Right ventricle myocardium inferior (tissue), 1 donor: ENCODE measurements around the gene RIPK4. TPM values are rescaled to one million over a fixed set of nuclear protein-coding genes. Genes with fewer than 3 reads are reported as not detected.
"Not testable (repeated sequence)": the region's sequence is repeated elsewhere in the genome, so short reads cannot be mapped to it uniquely, and the experiment has no call there.

Experiments
- ATAC-seq: fragments of 200-7000 bp; cut with Tn5 transposase; one replicate; pipeline ENCODE4 v1.9.1; 2020; ENCODE audit warnings: mild to moderate bottlenecking, moderate library complexity
- DNase-seq: peaks from one replicate; pipeline ENCODE4 v3.0.0; 2021; ENCODE audit errors: missing footprints
- intact Hi-C: fragments of 100-400 bp; cut with DNase I; formaldehyde crosslinking; loops from one replicate; pipeline ENCODE4 v1.11.0; 2022
- total RNA-seq: library from RNA; stranded (reverse); fragmentation: NEBNext Ultra II Directional; extraction: Animal tissue kit (Norgen Biotek cat#: 25700); gene quantifications from one replicate; pipeline ENCODE4 v1.2.1, GENCODE V29; 2021
- donor health status: DM: no; HTN: yes; CAD: no; lungs with severe emphysema.

The RIPK4 gene
- total RNA-seq, 1 donor from 2014 or later = 0.08 TPM

DNA sequence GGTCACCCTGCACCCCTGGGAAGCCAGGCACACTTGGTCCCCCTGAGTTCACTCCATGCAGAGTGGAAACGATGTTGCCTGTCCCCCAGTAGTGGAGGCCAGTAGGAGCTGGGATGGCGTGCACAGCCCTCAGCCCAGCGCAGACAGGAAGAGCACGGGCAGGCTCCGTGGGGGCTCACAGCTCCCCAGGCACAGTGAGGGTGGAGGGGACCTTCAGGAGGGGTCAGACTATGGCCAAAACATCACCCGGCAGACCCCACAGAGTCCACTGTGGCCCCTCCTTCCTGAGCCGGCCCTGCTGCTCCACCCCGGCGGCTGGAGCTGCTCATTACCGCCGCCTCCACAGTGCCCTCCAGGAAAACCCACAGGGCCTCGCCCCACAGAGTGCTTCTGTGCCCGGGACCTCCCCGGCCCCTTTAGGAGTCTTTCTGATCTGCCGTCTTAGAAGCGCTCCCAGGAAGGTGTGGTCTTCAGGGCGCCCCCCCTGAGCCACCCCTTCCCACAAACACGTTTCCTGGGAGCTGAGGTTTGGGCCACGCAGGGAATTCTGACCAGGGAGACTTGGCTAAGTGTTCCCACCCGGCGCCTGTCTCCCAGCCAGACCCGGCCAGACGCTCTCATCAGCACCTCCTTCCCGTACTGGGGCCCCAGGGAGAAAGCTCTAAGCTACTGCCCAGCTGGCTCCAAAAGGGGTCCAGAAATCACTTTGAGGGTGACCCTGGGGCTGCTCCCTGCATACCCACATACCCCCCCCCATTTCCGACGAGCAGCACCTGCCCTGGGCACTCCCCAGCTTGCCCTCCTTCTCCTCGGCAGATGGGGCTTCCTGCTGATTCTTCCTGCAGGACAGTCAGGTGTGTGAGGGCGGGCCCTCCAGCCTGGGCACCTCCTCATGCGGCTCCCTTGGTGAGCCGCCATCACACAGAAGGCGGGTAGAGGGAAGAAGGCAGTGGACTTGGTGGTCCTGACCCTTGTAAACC lies 38.8 kb downstream of the RIPK4 start:
- DNase-seq = no peak
- intact Hi-C loops = no loop called here
- ATAC-seq = no peak

DNA sequence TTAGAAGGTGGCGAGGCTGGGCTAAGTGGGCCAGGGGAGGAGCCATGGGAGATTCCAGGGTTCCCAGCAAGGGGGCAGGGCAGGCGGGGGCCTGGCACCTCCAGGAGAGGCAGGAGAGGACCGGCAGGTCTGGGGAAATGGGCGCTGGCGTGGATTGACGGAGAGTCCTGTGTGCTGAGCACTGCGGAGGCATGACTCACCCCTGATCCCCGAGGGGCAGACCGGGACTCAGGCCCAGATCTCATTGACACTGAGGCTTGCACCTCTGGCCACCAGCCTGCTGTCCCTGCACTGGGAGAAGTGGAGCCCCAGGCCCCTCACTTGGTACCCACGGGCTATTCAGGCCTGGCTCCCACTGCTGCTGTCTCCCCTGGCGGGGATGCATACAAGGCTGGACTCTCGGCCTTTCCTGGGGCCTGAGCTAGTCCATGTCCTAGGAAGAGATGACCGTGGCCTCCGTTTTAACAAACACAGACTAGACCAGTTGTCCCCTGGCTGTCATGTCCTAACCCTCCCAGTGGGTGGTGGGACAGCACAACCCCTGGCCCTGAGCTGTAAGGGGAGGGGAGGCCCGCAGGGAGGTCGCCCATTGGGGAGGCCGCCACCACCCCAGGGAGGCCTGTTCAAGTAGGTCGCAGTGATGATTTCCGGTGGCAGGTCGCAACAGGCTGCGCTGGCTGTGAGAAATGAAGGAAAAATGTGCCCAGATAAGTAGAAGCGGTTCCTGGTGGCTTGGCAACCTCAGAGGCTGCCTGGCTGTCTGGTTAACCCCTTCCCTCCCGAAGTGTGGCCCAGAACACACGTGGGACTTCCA lies 39.7 kb downstream of the RIPK4 start:
- DNase-seq (peak; percentile 83), ATAC-seq (peak; percentile 90)
- intact Hi-C loops = no loop called here

DNA sequence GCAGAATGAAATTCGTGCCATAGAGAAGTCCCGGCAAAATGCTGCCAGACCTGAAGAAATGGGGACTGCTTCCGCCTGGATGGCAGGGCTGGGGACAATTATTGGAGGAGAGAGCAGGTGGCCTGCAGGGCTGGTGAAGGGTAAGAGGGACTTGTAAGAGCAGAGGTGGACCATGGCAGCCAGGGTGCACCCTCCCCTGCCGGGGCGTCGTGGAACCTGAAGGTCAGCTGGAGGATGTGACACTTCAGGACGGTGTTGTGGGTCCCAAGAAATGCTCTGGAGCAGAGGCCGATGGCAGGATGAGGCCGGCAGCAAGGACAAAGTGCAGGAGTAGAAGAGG lies 40.3 kb downstream of the RIPK4 start:
- ATAC-seq = no peak
- no peak for DNase-seq
- intact Hi-C loops = no loop called here

DNA sequence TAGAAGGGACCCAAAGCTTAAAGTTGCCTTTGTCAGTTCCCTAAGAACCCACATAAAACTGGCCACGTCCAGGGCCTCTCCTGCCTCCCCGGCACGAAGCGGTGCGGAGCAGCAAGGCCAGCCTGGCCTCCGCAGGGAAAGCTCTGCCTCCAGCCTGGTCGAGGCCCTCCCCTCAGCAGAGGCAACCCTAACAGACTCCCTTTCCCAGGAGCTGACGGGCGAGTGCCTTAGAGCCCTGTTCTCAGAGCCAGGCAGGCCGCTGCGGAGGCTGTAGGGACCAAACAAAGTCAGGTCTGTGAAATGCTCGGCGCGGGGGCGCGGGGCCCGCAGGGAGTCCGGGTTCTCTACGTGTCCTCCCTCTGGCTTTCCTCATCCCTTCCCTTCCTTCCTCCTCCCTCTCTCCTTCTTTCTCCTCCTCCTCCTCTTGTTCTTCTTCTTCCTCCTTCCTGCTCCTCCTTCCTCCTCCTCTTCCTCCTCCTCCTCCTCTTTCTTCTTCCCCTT lies 40.7 kb downstream of the RIPK4 start:
- no peak for ATAC-seq

DNA sequence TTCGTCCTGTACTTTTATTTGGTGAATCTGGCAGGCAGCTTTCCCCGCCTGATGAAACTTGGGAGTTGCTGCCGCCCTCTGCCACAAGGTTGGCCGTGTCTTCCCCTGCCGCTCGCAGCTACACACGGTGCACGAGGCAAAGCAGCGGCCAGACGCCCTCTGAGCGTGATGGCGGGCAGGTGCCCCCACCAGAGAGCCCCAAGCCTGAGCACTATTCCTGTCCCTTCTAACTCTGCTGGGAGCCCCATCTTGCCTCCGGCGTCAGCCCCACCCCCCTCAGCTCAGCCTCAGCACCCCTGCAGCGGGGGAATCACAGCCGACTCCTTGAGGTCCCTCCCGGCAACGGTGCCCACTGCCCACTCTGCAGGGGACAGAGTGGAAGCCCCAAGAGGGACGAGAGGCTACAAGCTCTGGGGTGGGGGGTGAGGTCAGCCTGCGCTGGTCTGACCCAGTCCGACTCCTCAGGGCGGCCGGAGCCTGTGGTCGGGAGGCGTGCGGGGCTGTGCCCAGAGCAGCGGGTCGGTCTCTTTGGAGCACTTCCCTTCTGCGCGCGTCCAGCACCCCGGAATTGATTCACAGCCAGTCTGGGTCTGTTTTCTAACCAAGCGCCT lies 41.3 kb downstream of the RIPK4 start:
- DNase-seq = no peak
- intact Hi-C loops = no loop called here
- ATAC-seq = no peak

More for the DNA sequence above, 40.7 kb downstream of the RIPK4 start:
- DNase-seq = no peak
- intact Hi-C loops = no loop called here

DNA sequence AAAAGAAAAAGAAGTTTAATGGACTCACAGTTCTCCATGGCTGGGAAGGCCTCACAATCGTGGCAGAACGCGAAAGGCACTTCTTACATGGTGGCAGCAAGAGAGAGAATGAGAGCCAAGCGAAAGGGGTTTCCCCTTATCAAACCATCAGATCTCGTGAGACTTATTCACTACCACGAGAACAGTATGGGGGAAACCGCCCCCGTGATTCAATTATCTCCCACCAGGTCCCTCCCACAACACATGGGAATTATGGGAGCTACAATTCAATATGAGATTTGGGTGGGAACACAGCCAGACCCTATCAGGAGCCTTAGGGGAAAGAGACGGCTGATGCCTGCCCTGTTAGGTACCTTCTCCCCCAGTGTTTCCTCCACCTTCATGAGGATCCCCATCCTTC lies 43.0 kb downstream of the RIPK4 start:
- intact Hi-C loops = not testable (repeated sequence)

DNA sequence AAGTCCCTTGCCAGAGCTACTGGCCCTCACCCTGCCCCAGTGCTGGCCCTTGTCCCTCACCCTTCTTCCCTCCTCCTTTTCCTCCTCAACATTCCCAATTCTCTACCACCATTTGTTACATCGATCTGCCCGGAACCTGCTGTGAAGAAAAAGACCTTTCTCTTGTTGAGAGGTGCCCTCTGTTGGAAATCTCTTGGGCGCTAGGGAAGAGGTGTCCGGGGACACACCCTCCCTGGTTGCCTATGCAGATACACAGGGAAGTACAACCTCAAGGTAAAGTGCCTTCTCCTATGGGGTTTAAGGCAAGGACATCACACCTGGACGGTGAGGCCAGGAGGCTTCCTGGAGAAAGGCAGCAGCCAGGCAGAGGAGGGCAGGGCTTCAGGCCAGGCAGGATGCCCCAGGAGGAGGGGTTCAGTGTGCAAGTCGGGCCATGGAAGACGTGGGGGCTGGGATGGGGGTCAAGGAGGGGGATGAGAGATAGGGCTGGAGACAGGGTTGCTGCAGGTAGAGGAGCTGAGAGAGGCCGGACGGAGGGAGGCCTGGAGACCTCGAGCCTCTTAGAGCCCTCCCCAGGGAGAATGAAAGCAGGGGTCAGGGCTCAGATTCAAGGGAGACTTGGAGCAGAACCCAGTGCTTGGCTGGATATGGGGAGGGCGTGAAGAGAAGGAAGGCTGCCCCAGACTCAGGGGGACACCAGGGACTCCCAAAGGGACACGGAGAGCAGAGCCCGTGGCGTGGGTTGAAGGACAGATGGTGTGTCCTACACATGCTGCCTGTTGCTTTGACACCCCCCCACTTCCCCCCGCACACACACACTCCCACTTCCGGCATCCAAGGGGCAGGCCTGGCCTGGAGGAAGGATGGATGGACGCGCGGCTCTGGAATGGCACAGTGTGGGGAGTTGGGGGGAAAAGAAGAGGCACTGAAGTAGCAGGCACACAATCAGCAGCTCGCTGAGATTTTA lies 44.5 kb downstream of the RIPK4 start:
- intact Hi-C loops = no loop called here
- DNase-seq (no peak), ATAC-seq (no peak)

More for the DNA sequence above, 43.0 kb downstream of the RIPK4 start:
- not testable (repeated sequence) for ATAC-seq, DNase-seq

DNA sequence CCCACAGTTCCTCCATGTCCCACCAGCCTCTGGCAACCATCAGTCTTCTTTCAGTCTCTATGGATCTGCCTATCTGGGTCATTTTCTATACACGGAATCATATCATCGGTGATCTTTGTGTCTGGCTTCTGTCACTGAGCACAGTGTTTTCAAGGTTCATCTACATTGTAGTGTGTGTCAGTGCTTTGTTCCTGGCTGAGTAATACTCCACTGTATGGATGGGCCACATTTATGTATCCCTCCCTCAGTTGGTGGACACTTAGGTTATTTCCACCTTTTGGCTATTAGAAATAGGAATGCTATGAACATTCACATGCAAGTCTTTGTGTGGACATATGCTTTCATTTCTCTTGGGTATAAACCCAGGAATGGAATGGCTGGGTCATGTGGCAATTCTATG lies 46.6 kb downstream of the RIPK4 start:
- intact Hi-C loops = no loop called here
- DNase-seq (no peak), ATAC-seq (no peak)

DNA sequence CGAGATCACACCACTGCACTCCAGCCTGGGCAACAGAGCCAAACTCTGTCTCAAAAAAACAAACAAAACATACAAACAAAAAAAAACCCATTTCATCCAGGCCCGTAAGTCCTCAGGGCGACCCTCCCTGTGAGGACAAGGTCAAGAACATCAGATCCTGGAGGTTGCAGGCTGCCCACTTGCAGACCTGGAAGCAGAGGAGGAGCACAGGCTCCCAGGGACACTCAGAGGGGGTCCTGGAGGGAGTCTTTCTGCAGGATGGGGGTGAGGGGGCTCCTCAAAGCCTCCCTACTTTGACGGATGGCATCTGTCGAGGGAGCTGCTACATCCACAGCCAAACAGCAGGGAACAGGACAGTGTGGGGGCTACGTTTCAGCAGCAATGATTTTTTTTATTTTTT lies 47.2 kb downstream of the RIPK4 start:
- intact Hi-C loops = no loop called here
- no peak for ATAC-seq

DNA sequence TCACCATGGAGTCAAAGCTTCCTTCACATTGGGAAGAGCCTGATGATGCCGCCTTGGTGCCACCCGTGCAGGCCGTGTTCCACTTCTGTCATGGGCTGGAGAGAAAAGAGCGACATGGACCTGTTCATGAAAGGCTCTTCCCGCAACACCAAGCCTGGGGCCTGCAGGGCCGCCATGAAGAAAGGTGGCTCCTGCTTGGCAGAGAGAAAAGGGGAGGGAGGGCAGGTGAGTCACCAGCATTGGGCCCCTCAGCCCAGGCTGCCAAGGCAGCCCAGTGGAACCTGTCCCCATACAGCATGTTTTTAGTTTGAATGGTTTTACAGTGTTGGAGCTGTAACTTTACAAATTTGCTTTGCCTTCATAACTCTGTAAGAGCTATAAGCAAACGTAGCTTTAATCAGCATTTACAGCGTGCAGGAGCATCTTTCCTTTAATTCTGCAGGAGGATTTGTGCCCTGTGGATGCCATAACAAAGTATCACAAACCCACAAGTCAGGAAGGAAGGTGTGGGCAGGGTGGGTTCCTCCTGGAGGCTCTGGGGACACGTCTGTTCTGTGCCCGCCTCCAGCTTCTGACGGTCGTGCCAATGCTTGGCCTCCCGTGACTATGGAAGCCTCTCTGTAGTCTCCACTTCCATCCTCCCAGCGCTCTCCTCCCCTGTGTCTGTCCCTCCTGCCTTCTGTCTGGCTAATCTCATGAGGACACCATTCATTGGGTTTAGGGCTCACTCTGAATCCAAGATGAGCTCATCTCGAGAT lies 49.1 kb downstream of the RIPK4 start:
- intact Hi-C loops = no loop called here
- DNase-seq (no peak), ATAC-seq (no peak)

More for the DNA sequence above, 47.2 kb downstream of the RIPK4 start:
- no peak for DNase-seq

DNA sequence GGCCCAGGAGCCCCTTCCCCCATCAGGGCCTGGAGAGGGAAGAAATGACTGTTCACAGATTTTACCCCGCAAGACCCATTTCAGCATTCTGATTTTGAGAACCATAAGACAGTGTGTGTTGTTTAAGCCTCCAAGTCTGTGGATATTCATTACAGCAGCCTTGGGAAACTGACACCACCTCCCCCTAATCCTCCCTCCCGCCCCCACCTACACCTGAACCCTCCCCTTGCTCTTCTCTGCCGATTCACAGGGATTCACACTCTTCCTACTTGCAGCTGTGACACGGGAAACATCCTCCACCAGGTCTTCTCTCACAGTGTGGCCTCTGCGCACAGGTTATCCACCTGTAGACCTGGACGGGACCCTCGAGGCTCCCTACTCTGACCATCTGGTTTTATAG lies 50.1 kb downstream of the RIPK4 start:
- DNase-seq (no peak), ATAC-seq (no peak)
- intact Hi-C loops = no loop called here

DNA sequence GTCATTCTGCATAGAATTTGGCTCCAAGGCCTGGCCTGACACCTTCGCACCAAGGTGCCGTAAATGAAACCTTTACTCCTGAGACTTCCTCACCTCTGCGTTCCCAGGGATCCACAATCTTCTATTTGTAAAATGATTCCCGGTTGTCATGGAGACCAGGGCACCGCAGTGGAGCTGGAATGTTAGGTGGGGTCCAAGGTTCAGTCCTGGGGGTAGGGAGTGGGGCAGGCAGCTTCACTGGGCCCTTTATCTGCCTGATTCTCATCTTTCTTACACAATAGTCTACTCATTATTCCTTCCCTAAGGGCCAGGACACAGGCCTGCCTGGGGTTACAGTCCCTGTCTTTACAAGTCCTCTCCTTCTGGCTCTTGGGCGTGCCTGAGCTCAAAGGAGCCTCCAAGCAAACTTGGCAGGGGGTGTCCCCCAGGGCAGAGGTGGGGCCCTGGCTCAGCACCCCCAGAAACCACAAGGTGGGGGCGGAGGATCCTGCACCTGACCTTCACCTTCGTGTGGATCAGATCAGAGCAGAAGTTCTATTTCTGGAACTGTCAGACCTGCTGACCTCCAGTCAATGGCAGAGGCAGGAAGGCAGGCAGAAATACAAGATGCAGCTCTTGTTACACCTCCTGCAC lies 51.1 kb downstream of the RIPK4 start:
- DNase-seq (no peak), ATAC-seq (no peak)
- intact Hi-C loops = no loop called here

DNA sequence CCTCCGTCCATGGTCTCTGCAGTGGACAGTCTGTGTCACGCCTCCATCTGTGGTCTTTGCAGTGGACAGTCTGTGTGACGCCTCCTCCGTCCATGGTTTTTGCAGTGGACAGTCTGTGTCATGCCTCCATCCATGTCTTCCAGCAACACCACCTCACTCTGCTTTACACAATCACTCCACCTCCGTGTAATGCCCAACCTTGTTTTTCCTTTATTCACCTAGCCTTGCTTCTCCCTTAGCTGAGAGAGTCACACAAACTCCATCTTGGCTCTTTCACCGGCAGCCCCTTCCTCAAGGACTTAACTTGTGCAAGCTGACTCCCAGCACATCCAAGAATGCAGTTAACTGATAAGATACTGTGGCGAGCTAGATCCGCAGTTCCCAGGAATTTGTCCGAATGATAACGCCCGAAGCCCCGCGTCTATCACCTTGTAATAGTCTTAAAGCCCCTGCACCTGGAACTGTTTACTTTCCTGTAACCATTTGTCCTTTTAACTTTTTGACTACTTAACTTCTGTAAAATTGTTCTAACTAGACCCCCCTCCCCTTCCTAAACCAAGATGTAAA lies 52.5 kb downstream of the RIPK4 start:
- intact Hi-C loops, DNase-seq, ATAC-seq: not testable (repeated sequence)

DNA sequence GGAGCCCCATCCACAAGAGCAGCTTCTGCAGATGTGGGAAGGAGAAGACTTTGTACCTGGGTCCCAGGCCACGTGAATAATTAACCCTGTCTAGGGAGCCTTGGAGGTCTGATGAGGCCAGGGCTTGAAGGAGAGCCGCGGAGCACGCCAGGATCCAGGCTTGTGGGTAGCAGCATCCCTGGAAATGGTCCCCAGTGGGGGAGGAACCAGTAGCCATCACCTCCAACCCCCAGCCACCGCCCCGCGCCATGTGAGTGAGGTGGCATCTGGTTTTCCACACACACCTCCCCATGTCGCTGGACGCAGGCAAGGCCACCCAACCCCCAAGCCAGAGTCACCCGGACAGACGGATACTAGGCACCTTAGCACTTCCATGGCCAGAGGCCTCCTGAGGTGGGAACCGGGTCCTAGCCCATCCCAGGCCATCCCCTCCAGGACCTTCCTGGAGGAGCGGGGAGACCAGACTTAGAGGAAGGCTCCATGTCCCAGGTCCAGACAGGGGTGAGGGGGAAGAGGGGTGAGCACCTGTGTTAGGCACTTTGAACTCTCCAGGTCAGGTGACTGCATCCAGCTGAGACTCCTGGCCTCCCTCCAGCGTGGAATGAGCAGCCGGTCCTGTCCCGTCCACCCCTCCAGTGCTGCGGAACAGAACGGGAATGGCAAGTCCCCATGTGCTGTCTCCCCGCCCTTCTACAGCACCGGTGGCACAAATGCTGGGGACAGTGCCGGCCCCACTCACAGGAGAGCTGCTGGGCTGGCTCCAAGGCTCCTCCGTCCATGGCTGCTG lies 53.2 kb downstream of the RIPK4 start:
- DNase-seq = no peak
- intact Hi-C loops = no loop called here
- ATAC-seq = no peak

DNA sequence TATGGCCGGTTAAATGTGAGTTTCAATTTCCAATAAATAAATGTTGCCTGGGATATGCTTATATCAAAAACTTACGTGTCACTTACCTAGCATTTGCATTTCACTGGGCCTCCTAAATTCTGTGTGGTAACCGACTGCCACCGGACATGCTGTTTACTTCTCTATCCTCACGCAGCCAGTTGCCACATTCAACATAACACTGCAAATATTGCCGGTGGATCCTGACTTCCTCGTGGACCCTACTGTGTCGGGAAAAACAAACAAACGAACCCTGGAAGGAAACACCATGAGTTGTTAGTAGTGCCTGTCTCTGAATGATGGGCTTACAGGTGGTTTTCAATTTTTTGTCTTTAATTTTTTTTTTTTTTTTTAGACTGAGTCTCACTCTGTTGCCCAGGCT lies 54.1 kb downstream of the RIPK4 start:
- intact Hi-C loops = no loop called here
- ATAC-seq (no peak), DNase-seq (no peak)

DNA sequence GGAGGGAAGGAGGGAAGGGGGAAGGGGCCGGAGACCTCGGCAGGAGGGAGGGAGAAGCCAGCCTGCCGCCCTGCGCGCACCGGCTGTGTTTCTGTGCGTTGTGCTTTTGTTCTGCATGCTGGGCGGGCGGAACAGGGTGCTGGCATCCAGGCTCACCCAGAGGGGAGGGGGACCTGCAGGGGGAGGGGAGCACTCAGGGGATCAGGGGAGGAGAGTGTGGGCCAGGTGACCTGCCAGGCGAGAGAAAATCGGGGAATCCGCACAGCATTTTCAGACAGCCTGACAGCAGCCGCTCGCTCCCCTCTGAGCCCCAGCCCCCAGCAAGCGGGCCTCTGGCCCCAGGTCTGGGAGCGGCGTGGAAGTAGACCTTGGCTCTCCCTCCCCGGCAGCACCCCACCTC lies 54.7 kb downstream of the RIPK4 start:
- DNase-seq (peak; percentile 17), ATAC-seq (no peak)
- intact Hi-C loops = no loop called here
